Smooth muscle cell (in vitro differentiated cells): ENCODE data around the gene MUS81. TPM values are rescaled to one million over a fixed set of nuclear protein-coding genes. Genes with fewer than 3 reads are reported as not detected.

Experiments used
- DNase-seq: peaks from one replicate; lab custom pipeline; 2025; ENCODE audit not compliant: unreplicated experiment; lab: John Stamatoyannopoulos, UW
- H2AFZ ChIP-seq: fragments of 200-600 bp; sonication (generic); 2 replicates; pipeline ENCODE4 v1.6.0; 2016; ENCODE audit warnings: antibody characterized with exemption, low read depth, mild to moderate bottlenecking
- H3F3A ChIP-seq: fragments of 200-600 bp; sonication (generic); 2 replicates; pipeline ENCODE4 v1.6.0; 2017; ENCODE audit warnings: antibody characterized with exemption, low read depth
- H3K27ac ChIP-seq: fragments of 200-600 bp; sonication (generic); 2 replicates; pipeline ENCODE4 v1.5.1; 2016; ENCODE audit warnings: low read depth, mild to moderate bottlenecking
- H3K27me3 ChIP-seq: fragments of 200-600 bp; sonication (generic); 2 replicates; pipeline ENCODE4 v1.6.1; 2016; ENCODE audit warnings: low read depth, mild to moderate bottlenecking
- H3K36me3 ChIP-seq: fragments of 200-600 bp; sonication (generic); 2 replicates; pipeline ENCODE4 v1.5.1; 2016; ENCODE audit warnings: low read depth
- H3K4me1 ChIP-seq: fragments of 200-600 bp; sonication (generic); 2 replicates; pipeline ENCODE4 v1.5.1; 2016; ENCODE audit warnings: low read depth
- H3K4me2 ChIP-seq: fragments of 200-600 bp; sonication (generic); 2 replicates; pipeline ENCODE4 v1.6.0; 2016; ENCODE audit warnings: mild to moderate bottlenecking
- H3K4me3 ChIP-seq: fragments of 200-600 bp; sonication (generic); 2 replicates; pipeline ENCODE4 v1.5.1; 2016; ENCODE audit warnings: mild to moderate bottlenecking
- H3K79me2 ChIP-seq: fragments of 200-600 bp; sonication (generic); 2 replicates; pipeline ENCODE4 v1.6.0; 2016; ENCODE audit warnings: low read depth, mild to moderate bottlenecking
- H3K9ac ChIP-seq: fragments of 200-600 bp; sonication (generic); 2 replicates; pipeline ENCODE4 v1.6.0; 2016; ENCODE audit warnings: low read depth
- H3K9me3 ChIP-seq: fragments of 200-600 bp; sonication (generic); replicated peaks from 2 replicates; pipeline ENCODE4 v1.5.1; 2016; ENCODE audit warnings: low read depth
- H4K20me1 ChIP-seq: fragments of 200-600 bp; sonication (generic); 2 replicates; pipeline ENCODE4 v1.6.0; 2016; ENCODE audit warnings: low read depth
- CTCF ChIP-seq: fragments of 200-600 bp; sonication (generic); IDR thresholded peaks from 2 replicates; pipeline ENCODE4 v1.5.1; 2017; ENCODE audit warnings: borderline replicate concordance, mild to moderate bottlenecking, antibody characterized with exemption; ENCODE audit not compliant: insufficient read depth, poor library complexity, severe bottlenecking
- WGBS: methylation state at CpG from one replicate; pipeline ENCODE4 v1.1.7; 2016; ENCODE audit warnings: low lambda C conversion rate; 5-methylcytosine and 5-hydroxymethylcytosine counted together
- polyA plus RNA-seq: library from polyadenylated mRNA; unstranded; fragments of >200 nt; fragmentation: Nextera tagmentation; extraction: Ambion mirVana; gene quantifications from 2 replicates; pipeline ENCODE4 v1.2.1, GENCODE V29; 2016
- total RNA-seq: library from RNA; depleted of rRNA; stranded (reverse); fragments of >200 nt; gene quantifications from 2 replicates; pipeline ENCODE4 v1.2.3, GENCODE V29; 2014

MUS81 gene
- total and polyA plus RNA-seq, 2 experiments from 2014 or later, result 35.1 to 39.6 TPM

- no peak for TF ChIP-seq CTCF
- H3K36me3 ChIP-seq, result no peaks in the 10 kb centered on the region
- no peak overlapping the region for H3K4me3 ChIP-seq
- no peak for DNase-seq
- no peaks in the 10 kb centered on the region for H3K27me3 ChIP-seq
- H3K27ac ChIP-seq, result no peak overlapping the region
- no peak overlapping the region for H2AFZ ChIP-seq
- no peaks in the 10 kb centered on the region for H3K9me3 ChIP-seq
- H3K9ac ChIP-seq, result no peak overlapping the region
- peaks cover 14% of the 10 kb centered on the region for H3K79me2 ChIP-seq
- peaks cover 1% of the 10 kb centered on the region for H3K4me1 ChIP-seq
- H4K20me1 ChIP-seq, result peaks cover 5% of the 10 kb centered on the region
- no peaks in the 10 kb centered on the region for H3F3A ChIP-seq
- no peak overlapping the region for H3K4me2 ChIP-seq
- WGBS, result 98% methylated on average over 29 of the region's 30 CpGs
Observed at GRCh38 chr11:65882120-65883057, 22.2 kb downstream of the MUS81 start.

- no peaks in the 10 kb centered on the region for H3K36me3 ChIP-seq
- peaks cover 6% of the 10 kb centered on the region for H3F3A ChIP-seq
- H3K27ac ChIP-seq, result no peak overlapping the region
- H3K27me3 ChIP-seq, result no peaks in the 10 kb centered on the region
- DNase-seq, result no peak
- WGBS, result 99% methylated on average over 12 of the region's 13 CpGs
- H3K4me1 ChIP-seq, result peaks cover 6% of the 10 kb centered on the region
- H3K9ac ChIP-seq, result no peak overlapping the region
- H3K9me3 ChIP-seq, result no peaks in the 10 kb centered on the region
- peaks cover 17% of the 10 kb centered on the region for H3K79me2 ChIP-seq
- no peak overlapping the region for H2AFZ ChIP-seq
- H3K4me2 ChIP-seq, result no peak overlapping the region
- no peak overlapping the region for H3K4me3 ChIP-seq
- no peak for TF ChIP-seq CTCF
- peaks cover 5% of the 10 kb centered on the region for H4K20me1 ChIP-seq
Observed at GRCh38 chr11:65883058-65883761, 23.0 kb downstream of the MUS81 start.

- Histone ChIP-seq H2AFZ (no peak overlapping the region), H3K9me3 (no peaks in the 10 kb centered on the region), H3K9ac (no peak overlapping the region), H3K4me2 (no peak overlapping the region), H3K4me3 (no peak overlapping the region), H3F3A (peaks cover 7% of the 10 kb centered on the region), H3K4me1 (peaks cover 6% of the 10 kb centered on the region), H3K27ac (no peak overlapping the region), H3K27me3 (no peaks in the 10 kb centered on the region), H4K20me1 (peaks cover 5% of the 10 kb centered on the region), H3K79me2 (peaks cover 17% of the 10 kb centered on the region), H3K36me3 (no peaks in the 10 kb centered on the region)
- WGBS, result 91% methylated on average over 28 of the region's 28 CpGs
- DNase-seq, result no peak
- TF ChIP-seq CTCF, result no peak
Observed at GRCh38 chr11:65883786-65884715, 23.8 kb downstream of the MUS81 start.
